T follicular helper cell (primary cell): ENCODE data around the gene PIK3C3.
A peak's percentile ranks its signal among the peaks of the same experiment; 100 is the strongest.

Experiments used
- DNase-seq: peaks from one replicate; pipeline ENCODE4 v3.0.0-alpha.2; 2020; ENCODE audit warnings: low read depth
- total RNA-seq, 2 experiments: gene quantifications; one replicate each; lab custom pipeline; 2026; lab: John Stamatoyannopoulos, UW

PIK3C3 gene
- 81.0 to 94.4 reads per million in 2 experiments for total RNA-seq

DNA sequence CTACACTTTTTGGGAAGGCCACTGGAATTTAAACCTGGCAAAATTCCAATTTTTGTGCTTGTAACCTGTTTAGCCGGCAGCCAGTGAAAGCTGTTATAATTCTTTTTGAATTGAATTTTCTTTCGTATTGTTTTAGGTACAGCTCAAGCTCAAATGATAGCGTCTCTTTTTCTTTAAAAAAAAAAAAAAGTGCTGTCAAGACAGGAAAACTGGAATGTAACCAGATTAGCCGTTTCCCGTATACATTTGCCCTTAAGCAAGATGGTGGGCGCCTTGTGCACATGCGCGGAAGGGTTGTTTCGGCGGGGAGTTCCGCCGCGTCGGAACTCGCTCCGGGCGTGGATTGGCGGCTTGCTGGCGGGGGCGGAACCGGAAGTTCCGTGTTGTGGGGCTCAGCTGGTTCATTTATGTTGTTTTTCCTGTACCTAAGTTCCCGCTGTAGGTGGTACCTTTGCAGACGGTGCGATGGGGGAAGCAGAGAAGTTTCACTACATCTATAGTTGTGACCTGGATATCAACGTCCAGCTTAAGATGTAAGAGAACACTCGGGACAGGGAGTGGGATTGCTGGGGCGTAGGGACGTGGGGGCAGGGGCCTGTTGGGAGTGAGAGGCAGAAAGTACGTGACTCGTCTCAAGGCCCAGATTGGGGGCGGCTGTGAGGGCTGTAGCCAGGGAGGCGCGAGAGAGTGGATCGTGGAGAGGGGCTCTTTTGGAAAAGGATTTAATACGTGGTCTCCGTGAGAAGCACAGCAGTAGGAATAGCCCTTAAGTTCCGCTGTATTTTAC is at the start of gene PIK3C3:
Gene PIK3C3 (plus strand): TSS at position 408 of the 787 bp plus-strand sequence. CDS start 58 bp downstream, at position 466.
- peak; percentile 97 for DNase-seq

- DNase-seq = no peak
Measured at GRCh38 chr18:41905786-41906527, 49.1 kb upstream of the PIK3C3 start.

DNA sequence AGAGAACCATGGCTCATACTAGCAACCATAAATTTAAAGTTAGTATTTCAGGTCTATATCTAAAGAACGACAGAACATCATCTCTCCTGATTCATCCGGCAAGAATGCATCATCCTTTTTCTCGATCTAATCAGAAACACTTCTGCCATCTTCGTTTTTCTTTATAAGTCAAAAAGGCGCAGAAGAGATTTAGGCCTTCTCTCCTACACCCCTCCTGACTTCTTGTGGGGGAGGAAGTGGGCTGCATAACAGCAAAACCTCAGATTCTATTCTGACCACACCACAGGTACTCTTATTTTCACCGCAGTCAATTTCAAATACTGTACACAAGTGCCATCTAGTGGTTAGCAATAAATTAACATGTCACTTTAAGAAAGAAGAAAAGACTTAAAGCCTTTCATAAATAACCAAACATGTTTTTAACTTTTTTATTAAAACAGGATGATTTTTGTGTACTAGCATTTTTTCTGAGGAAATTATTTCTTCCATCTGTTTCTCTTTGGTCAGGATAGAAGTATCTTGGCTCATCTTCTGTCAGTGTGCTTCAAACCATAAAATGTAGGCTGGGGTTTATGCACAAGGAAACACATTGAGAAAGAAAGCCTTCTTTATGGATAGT is 48.4 kb upstream of the PIK3C3 start:
- no peak for DNase-seq

- DNase-seq = no peak
Measured at GRCh38 chr18:41917181-41917580, 37.9 kb upstream of the PIK3C3 start.

GRCh38 chr18:41921770-41922169 is 33.3 kb upstream of the PIK3C3 start:
- no peak for DNase-seq

GRCh38 chr18:41922176-41922575 is 32.9 kb upstream of the PIK3C3 start:
- DNase-seq = no peak

DNA sequence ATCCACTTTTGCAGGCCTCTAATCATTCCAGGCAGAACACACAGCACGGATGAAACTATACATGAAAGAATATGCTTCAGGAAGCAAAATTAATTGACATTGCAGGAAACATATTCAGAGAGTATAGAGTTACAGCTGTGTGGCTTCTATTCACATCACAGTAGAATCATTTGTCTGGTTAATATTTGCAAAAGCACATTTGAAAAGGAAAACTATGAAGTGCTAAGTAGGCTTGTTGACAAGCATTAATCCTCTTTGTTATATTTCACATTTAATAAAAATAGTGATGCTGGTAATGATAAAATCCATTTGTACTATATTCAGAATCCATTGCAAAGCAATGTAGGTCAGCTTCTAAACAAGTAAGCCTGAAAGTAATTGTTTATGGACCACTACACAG is 32.2 kb upstream of the PIK3C3 start:
- DNase-seq = no peak

DNA sequence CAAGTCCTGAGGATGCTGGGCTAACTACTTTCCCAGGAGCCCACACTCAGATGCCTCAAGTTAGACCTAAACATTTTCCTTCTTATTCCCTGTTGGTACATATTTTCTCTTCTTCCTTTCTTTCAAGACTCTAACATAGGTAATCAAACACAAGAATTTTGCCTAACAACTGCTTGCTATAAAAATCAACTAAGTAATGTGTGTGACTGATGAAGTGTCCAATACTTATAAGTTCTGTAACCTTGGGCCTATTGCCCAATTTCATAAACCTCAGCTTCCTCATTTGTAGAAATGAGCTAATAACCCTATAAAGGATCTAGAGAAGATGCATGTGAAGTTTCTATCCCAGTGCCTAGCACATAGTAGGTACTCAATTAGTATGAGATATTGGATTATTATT is 31.6 kb upstream of the PIK3C3 start:
- no peak for DNase-seq

DNA sequence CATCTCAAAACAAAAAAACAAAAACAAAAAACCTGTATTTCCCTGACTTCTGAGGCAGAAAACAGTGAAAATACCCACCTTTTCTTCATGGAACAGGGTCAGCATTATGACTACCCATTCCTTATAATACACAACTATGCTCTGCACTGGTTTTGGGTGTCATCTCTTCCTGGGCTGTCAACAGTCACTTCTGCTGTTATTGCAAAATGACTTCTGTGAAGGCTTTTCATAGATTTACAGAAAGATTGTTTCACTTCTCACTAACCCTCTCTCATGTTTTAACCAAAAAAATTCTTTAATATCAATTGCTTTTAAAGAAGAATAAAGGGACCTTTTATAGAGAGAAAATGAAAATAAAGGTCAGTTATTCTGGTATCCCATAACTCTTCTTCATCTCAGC is 26.5 kb upstream of the PIK3C3 start:
- DNase-seq = no peak

DNA sequence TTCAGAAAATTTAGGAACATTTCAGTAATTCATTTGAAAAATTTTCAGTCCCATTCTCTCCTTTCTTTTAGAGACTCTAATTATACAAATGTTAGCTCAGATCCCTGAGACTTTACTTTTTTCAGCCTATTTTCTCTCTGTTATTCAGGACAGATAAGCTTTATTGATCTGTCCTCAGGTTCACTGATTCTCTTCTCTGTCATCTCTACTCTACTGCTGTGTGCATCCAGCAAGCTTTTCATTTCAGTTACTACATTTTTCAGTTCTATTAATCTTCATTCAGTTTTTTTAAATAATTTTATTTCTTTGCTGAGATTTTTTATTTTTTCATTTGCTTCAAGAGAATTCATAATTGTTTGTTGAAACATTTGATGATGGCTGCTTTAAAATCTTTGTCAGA is 22.1 kb upstream of the PIK3C3 start:
- no peak for DNase-seq

DNA sequence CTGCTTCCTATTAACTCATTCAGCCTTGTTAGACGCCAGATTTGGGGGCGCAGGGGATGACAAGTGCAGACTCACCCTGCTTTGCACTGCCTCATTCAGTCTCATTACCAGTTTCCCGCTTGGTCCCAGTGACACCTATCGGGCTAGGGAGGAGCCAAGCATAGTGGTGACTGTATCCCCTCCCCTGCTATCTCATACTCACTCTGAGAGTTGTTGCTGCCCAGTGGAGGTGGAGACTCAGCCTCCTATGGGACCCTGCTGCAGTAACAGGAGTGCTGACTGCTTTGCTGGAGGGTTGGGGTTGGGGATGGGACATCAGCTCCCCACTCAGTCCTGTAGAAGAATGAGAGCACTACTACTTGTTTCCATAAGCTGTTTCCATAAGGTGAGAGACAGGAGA is 21.3 kb upstream of the PIK3C3 start:
- DNase-seq = no peak

GRCh38 chr18:41936471-41937134 is 18.4 kb upstream of the PIK3C3 start:
- DNase-seq = no peak

DNA sequence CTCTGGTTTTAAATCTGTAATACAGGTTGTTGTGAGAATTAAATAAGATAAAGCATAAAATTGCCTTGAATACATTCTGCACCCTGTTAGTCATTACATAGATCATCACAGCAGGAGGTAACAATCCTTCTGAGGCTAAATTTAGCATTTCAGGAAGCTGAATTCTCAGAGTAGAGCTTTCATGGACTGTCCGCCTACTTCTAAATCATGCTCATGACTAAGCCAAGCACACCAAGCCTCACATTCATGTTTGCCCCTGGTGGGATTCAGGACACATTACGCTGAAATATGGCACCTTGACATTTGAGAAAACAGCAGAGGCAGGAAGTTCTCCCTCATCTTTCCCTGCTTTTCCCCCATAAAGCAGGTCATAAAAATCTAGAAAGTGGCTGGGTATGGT is 16.6 kb upstream of the PIK3C3 start:
- no peak for DNase-seq

DNA sequence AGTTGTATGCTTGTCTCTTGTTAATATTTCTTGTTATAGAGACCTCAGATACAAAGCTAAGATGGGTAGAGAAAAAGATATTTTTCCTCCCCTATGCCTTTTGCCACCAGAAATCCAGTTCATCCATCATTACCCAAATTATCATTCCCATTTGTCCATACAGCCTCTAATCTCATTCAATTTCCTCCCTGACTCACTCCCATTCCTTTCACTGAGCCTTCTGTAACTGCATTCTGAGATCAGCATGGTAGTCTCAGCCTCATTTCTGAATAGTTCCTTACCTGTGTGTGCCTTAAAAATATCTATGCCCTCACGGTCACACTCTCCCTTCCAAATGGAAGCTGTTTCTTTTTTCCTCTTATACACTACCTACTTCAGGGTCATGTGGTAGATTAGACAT is 15.7 kb upstream of the PIK3C3 start:
- no peak for DNase-seq

DNA sequence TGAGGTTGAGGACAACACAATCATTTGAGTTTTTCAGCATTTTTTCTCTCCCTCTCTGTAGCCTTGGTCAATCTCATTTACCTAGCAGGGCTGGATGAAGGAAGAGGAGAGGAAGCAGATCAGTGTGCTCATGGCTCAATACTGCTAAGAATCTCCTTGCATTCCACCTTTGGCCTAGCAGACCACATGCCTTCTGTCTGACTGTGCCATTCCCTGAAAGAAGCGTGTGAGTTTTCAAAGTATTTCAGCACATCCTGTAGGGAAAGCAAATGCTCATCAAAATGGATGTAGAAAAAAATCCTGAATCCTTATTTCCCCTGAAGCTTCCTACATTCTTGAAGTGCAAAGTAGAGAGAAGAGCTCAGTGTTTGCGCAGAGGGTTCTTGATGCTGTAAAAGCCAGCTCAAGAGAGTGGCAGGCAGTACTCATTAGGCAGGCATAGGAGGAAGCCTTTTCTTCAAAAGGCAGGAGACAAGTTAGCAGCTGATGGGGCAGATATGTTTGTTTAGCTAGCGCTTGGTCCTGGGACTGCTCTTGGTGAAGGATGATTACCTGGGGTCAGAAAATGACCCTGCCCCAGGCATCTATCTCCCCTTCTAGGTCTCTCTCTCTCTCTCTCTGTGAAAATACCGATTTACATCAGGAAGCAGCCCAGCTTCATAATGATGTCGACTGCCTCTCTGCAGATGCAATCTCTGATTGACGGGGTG is 14.4 kb upstream of the PIK3C3 start:
- no peak for DNase-seq

DNA sequence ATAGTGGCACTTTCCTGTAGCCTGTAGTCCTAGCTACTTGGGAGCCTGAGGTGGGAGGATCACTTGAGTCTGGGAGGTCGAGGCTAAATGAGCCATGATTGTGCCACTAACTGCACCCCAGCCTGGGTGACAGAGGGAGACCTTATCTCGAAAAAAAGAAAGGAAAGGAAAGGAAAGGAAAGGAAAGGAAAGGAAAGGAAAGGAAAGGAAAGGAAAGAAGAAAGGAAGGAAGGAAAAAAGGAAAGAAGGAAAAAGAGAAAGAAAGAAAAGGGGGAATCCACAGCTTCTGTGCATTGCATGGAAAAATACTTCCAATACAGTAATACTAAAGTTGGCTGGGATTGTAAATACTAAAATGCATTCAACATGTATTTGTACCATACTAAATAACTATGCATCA is 12.8 kb upstream of the PIK3C3 start:
- DNase-seq = no peak

DNA sequence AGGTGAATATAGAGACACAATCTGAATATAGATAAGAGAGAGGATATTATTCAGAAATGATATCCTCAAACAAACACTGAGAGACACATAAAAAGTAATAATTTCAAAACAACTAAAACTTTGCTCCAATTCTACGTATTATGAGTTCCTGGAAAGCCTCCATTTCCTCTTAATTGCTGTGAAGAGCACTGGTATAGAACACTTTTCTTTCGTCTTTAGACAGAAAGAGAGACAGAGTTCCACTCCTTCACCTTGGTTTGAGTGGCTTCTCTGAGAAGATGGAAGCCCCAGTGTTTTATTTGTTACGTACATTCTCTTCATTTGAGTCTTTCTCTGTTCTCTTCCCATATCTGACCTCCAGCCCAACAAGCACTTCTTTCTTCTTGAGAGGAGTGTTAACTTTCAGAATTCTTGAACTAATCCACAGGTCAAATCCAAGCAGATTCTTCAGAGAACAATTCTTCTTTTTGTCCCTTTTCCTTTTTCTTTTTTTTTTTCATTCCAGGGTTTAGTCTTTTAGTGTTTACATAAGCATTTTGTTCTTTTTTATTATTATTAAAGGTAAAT is 6.4 kb upstream of the PIK3C3 start:
- no peak for DNase-seq

DNA sequence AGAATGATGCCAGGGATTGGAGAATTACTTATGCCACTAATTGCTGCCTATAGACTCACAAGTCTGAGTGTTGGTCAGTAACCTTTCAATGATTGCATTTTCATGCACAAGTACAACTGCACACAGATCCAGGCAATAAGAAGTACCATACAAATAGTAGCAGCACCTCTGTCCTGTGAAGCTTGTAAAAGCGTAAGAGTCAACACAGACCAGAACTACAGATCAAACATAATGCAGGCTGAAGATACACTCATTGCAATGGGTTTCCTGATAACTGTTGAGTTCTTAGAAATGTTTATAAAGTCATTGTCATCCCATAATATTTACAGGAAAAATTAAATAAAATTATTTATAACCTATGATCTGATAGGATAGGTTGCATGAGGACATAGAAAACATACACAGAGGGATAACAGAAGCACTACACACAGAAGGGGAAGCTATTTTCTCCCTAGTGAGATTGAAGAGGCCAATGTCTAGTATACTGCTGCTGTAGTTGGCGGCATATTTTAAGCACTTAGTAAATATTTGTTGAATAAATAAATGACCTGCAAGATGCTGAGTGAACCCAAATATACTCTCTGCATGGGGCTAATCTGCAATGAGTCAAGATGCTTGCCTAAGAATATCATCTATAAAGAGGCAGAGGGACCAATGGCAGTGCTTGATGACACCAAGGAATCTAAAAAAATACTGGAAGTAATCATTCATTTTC is 5.7 kb upstream of the PIK3C3 start:
- DNase-seq = no peak

DNA sequence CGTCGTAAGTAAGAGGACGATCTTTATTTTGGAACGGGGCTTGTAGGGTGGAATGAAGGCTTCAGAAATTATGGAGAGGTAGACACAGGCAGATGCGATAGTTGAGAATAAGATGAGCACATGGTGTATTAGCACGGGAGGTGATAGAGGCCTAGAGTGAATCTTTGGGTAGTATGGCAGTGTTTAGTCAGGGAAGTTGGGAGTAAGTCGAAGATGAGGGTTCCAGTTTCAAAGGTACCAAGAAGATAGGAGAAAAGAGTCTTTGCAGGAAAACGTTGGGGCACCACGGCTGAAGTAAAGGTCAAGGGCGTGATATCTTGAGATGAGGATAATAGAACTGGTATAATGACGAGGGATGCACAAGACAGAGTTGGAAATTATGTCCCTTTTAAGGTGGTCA is 654 bp downstream of the PIK3C3 start:
- DNase-seq = no peak

DNA sequence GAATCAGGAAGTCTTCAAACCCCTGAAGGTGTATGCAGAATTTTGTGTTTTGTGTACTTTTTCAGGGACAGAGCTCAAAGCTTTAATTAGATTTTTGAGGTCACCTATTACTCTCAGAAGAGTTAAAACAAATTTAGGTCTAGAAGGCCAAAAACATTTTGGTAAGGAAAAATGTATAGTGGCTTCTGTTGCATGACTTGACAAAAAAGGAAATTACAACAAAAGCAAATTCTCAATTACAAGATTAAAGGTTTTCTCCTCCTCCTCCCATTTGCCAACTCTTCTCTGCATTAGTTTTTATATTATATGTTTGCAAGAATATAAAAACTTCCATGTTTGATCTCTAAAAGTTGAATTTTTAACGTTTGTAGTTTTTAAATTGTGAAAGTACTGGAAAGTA is 4.0 kb downstream of the PIK3C3 start:
- no peak for DNase-seq
